Hepatocyte (in vitro differentiated cells): Measurements from ENCODE around the gene ORAI2.

Experiments
- CTCF ChIP-seq: fragments of 200-600 bp; sonication (generic); IDR thresholded peaks from 2 replicates; pipeline ENCODE4 v1.5.1; 2016; ENCODE audit warnings: antibody characterized with exemption, mild to moderate bottlenecking; ENCODE audit not compliant: poor library complexity
- EZH2 ChIP-seq: fragments of 200-600 bp; sonication (generic); IDR thresholded peaks from 2 replicates; pipeline ENCODE4 v1.6.1; 2016; ENCODE audit warnings: antibody characterized with exemption, mild to moderate bottlenecking, borderline replicate concordance
- EZH2phosphoT487 ChIP-seq: fragments of 200-600 bp; sonication (generic); IDR thresholded peaks from one replicate; pipeline ENCODE4 v1.6.1; 2018; ENCODE audit warnings: antibody characterized with exemption, mild to moderate bottlenecking, low read depth, moderate library complexity; ENCODE audit not compliant: unreplicated experiment, severe bottlenecking

DNA sequence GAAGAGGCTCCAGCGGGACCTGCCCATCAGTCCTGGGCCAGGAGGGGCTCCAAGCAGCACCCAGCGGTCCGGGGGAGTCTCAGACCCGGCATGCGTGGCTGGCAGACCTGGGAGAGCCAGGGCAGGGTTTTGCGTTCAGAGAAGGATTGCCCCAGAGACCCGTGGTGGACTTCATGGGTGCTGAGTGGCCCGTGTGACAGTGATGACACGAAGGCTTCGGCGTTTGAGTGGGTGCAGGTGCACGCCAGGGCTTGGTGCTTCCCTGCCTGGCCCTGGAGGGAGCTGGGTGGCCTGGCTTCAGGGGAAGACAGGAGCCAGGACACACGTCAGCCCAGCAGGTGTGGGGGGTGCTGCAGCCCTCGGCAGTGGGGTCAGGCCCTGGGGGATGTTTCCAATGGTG is 13.9 kb downstream of the ORAI2 start:
- TF ChIP-seq CTCF (no peak), EZH2 (no peak), EZH2phosphoT487 (no peak)
